Mucosa of rectum (tissue), 2 donors: ENCODE data around the gene OLIG1.

Experiments
- H3K27ac ChIP-seq, 2 donors: one replicate each; pipeline ENCODE4 v1.7.0; 2013; ENCODE audit warnings: inconsistent platforms in 2 of 2, low read depth in 2 of 2, low read length in 2 of 2
- H3K27me3 ChIP-seq, 2 donors: one replicate each; pipeline ENCODE4 v1.7.0; 2013; ENCODE audit warnings: low read length in 2 of 2; ENCODE audit not compliant: control insufficient read depth in 2 of 2, insufficient read depth in 2 of 2
- H3K36me3 ChIP-seq, 2 donors: one replicate each; pipeline ENCODE4 v1.7.0; 2013; ENCODE audit warnings: low read length in 2 of 2; ENCODE audit not compliant: control insufficient read depth in 2 of 2, insufficient read depth in 2 of 2
- H3K4me1 ChIP-seq, 2 donors: one replicate each; pipeline ENCODE4 v1.7.0; 2013; ENCODE audit warnings: low read length in 2 of 2, mild to moderate bottlenecking in 1 of 2; ENCODE audit not compliant: control insufficient read depth in 2 of 2, insufficient read depth in 2 of 2
- H3K4me3 ChIP-seq, 2 donors: one replicate each; pipeline ENCODE4 v1.7.0; 2013; ENCODE audit warnings: low read length in 2 of 2
- H3K9ac ChIP-seq, 2 donors: one replicate each; pipeline ENCODE4 v1.7.0; 2013; ENCODE audit warnings: low read length in 2 of 2, low read depth in 1 of 2, mild to moderate bottlenecking in 1 of 2
- H3K9me3 ChIP-seq, 2 donors: one replicate each; pipeline ENCODE4 v1.7.0; 2013; ENCODE audit warnings: low read length in 2 of 2; ENCODE audit not compliant: control insufficient read depth in 2 of 2
- donor health status: healthy.
- donor health status: Normal muscosa, but diverticular disease.

The OLIG1 gene

GRCh38 chr21:33031152-33031911 lies 38.6 kb upstream of the OLIG1 start:
- no peak overlapping the region for H3K9ac ChIP-seq
- H3K27me3 ChIP-seq = peaks cover 48 to 63% of the 10 kb centered on the region in 2 donors
- no peak overlapping the region for H3K4me3 ChIP-seq
- H3K27ac ChIP-seq = no peak overlapping the region
- peaks cover 0 to 5% of the 10 kb centered on the region in 2 donors for H3K4me1 ChIP-seq
- H3K9me3 ChIP-seq = no peaks in the 10 kb centered on the region
- no peaks in the 10 kb centered on the region for H3K36me3 ChIP-seq

GRCh38 chr21:33032434-33033047 lies 37.4 kb upstream of the OLIG1 start:
- Histone ChIP-seq H3K36me3 (no peaks in the 10 kb centered on the region), H3K4me1 (peaks cover 0 to 5% of the 10 kb centered on the region in 2 donors), H3K27me3 (peaks cover 47 to 54% of the 10 kb centered on the region in 2 donors), H3K9ac (no peak overlapping the region), H3K4me3 (no peak overlapping the region), H3K27ac (no peak overlapping the region), H3K9me3 (no peaks in the 10 kb centered on the region)

GRCh38 chr21:33033094-33033951 lies 36.6 kb upstream of the OLIG1 start:
- Histone ChIP-seq H3K36me3 (no peaks in the 10 kb centered on the region), H3K27me3 (peaks cover 41 to 52% of the 10 kb centered on the region in 2 donors), H3K4me1 (peaks cover 0 to 5% of the 10 kb centered on the region in 2 donors)

GRCh38 chr21:33033961-33034413 lies 36.0 kb upstream of the OLIG1 start:
- Histone ChIP-seq H3K9me3 (no peaks in the 10 kb centered on the region), H3K4me3 (no peak overlapping the region), H3K4me1 (peaks cover 0 to under 1% of the 10 kb centered on the region in 2 donors), H3K36me3 (no peaks in the 10 kb centered on the region), H3K9ac (no peak overlapping the region), H3K27me3 (peaks cover 36 to 46% of the 10 kb centered on the region in 2 donors), H3K27ac (no peak overlapping the region)

More at GRCh38 chr21:33033094-33033951, 36.6 kb upstream of the OLIG1 start:
- no peaks in the 10 kb centered on the region for H3K9me3 ChIP-seq
- H3K27ac ChIP-seq = no peak overlapping the region
- no peak overlapping the region for H3K9ac ChIP-seq
- no peak overlapping the region for H3K4me3 ChIP-seq

GRCh38 chr21:33035147-33035546 lies 34.8 kb upstream of the OLIG1 start:
- Histone ChIP-seq H3K4me1 (no peaks in the 10 kb centered on the region), H3K9me3 (no peaks in the 10 kb centered on the region), H3K27ac (no peak overlapping the region), H3K4me3 (no peak overlapping the region), H3K36me3 (no peaks in the 10 kb centered on the region), H3K9ac (no peak overlapping the region), H3K27me3 (peaks cover 27 to 34% of the 10 kb centered on the region in 2 donors)

- Histone ChIP-seq H3K36me3 (no peaks in the 10 kb centered on the region), H3K27ac (no peak overlapping the region), H3K4me1 (no peaks in the 10 kb centered on the region), H3K27me3 (peaks cover 17 to 20% of the 10 kb centered on the region in 2 donors), H3K4me3 (no peak overlapping the region), H3K9ac (no peak overlapping the region), H3K9me3 (no peaks in the 10 kb centered on the region)
Observed at GRCh38 chr21:33036430-33037162, 33.3 kb upstream of the OLIG1 start.

GRCh38 chr21:33037501-33037900 lies 32.4 kb upstream of the OLIG1 start:
- Histone ChIP-seq H3K36me3 (no peaks in the 10 kb centered on the region), H3K27me3 (peaks cover 10 to 11% of the 10 kb centered on the region in 2 donors), H3K9me3 (no peaks in the 10 kb centered on the region), H3K27ac (no peak overlapping the region), H3K4me1 (no peaks in the 10 kb centered on the region), H3K4me3 (no peak overlapping the region), H3K9ac (no peak overlapping the region)

- no peaks in the 10 kb centered on the region for H3K9me3 ChIP-seq
- no peaks in the 10 kb centered on the region for H3K4me1 ChIP-seq
- H3K27ac ChIP-seq = no peak overlapping the region
- H3K27me3 ChIP-seq = peaks cover 3 to 5% of the 10 kb centered on the region in 2 donors
- H3K9ac ChIP-seq = no peak overlapping the region
- no peaks in the 10 kb centered on the region for H3K36me3 ChIP-seq
- no peak overlapping the region for H3K4me3 ChIP-seq
Observed at GRCh38 chr21:33039536-33039935, 30.4 kb upstream of the OLIG1 start.

- Histone ChIP-seq H3K27ac (no peak overlapping the region), H3K4me3 (no peak overlapping the region), H3K9me3 (no peaks in the 10 kb centered on the region), H3K27me3 (peaks cover 2 to 5% of the 10 kb centered on the region in 2 donors), H3K36me3 (no peaks in the 10 kb centered on the region), H3K4me1 (no peaks in the 10 kb centered on the region), H3K9ac (no peak overlapping the region)
Observed at GRCh38 chr21:33040215-33040614, 29.7 kb upstream of the OLIG1 start.
